Measurements from ENCODE around the gene CD99.

DNA sequence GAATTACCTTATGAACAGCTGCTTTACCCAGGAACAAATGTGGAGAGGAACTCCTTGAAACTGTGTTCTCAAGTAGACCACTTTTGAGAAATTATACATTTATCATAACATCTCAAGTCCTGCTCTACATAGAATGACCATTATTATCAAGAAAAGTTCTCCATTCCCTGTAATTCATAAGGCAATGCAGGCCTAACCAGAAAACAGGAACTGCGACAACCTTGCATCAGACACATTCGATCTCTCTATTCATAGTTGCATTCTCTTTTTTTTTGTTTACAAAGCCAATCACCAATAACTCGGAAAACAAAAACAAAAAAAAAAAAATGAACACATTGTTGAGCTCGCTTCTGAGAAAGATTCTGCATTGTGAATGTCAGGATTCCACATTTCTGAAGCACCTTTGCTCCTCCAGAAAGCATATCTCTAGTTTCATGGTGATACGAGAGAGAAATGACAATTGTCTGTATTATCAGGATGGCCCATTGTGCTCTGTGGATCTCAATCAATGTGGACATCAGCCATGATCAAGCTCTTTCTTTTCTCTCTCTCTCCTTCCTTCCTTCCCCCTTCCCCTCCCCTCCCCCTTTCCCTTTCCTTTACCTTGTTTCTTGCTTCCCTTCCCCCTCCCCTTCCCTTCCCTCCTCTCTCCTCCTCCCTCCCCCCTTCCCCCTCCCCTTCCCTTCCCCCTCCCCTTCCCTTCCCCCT lies 32.4 kb upstream of the CD99 start:
- no peak for TF ChIP-seq POLR2A (IDR thresholded peaks at IDR 0.05)
- TF ChIP-seq, protein P1, sequence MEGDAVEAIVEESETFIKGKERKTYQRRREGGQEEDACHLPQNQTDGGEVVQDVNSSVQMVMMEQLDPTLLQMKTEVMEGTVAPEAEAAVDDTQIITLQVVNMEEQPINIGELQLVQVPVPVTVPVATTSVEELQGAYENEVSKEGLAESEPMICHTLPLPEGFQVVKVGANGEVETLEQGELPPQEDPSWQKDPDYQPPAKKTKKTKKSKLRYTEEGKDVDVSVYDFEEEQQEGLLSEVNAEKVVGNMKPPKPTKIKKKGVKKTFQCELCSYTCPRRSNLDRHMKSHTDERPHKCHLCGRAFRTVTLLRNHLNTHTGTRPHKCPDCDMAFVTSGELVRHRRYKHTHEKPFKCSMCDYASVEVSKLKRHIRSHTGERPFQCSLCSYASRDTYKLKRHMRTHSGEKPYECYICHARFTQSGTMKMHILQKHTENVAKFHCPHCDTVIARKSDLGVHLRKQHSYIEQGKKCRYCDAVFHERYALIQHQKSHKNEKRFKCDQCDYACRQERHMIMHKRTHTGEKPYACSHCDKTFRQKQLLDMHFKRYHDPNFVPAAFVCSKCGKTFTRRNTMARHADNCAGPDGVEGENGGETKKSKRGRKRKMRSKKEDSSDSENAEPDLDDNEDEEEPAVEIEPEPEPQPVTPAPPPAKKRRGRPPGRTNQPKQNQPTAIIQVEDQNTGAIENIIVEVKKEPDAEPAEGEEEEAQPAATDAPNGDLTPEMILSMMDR (IDR thresholded peaks at IDR 0.05), result no peak

All from testis (tissue), 2 donors.